Activated effector memory CD4-positive, alpha-beta T cell treated with Interleukin-2 at 50 U/mL for 16 hours (primary cell): ENCODE data around the gene ZNF438.
"Not testable (repeated sequence)": the region's sequence is repeated elsewhere in the genome, so short reads cannot be mapped to it uniquely, and the experiment has no call there.

Experiments
- DNase-seq: peaks from one replicate; pipeline ENCODE4 v3.0.0-alpha.2; 2020

Gene ZNF438

DNA sequence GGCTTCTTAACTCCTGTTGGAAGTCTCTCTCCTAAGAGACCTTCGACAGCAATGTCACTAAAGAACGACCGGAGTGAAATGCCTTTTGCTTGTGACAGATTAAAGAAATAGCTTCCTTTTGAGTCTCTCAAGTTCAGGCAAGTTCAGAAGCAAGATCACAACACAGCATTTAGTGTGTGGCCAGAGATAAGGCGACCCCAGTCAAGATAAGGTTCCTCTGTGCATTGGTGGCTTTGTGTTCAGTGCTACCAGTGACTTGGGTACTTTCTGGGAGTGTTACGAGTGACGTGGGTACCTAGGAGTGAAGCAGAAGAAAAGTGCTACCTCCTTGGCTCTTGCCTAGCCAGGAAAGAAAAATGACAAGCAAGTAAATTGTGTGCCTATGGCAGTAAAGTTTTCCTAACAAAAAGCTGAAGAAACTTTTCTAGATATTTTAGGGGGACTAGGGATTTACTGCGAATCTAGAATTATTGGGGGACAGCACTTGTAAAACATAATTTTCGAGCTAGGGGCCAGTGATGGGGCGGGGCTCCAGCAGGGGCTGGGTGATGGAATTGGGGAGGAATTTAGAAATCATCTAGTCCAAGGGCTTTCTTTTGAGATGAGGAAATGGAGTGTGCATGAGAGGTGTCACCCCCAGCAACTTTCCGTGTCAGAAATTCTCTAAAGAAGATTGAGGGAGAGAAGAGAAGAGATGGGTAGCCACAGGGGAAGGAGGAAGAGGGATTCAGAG, 210.2 kb downstream of the ZNF438 start:
- DNase-seq = no peak

- DNase-seq = no peak
Measured at GRCh38 chr10:30820261-30820991, 211.2 kb downstream of the ZNF438 start.

- DNase-seq = no peak
Measured at GRCh38 chr10:30819341-30820181, 212.1 kb downstream of the ZNF438 start.

GRCh38 chr10:30818854-30819253, 212.8 kb downstream of the ZNF438 start:
- no peak for DNase-seq

- DNase-seq = no peak
Measured at GRCh38 chr10:30818010-30818660, 213.5 kb downstream of the ZNF438 start.

GRCh38 chr10:30817541-30817940, 214.1 kb downstream of the ZNF438 start:
- DNase-seq = no peak

GRCh38 chr10:30816820-30817171, 214.9 kb downstream of the ZNF438 start:
- DNase-seq = no peak

- DNase-seq = no peak
Measured at GRCh38 chr10:30816159-30816819, 215.4 kb downstream of the ZNF438 start.

GRCh38 chr10:30813872-30814481, 217.7 kb downstream of the ZNF438 start:
- no peak for DNase-seq

DNA sequence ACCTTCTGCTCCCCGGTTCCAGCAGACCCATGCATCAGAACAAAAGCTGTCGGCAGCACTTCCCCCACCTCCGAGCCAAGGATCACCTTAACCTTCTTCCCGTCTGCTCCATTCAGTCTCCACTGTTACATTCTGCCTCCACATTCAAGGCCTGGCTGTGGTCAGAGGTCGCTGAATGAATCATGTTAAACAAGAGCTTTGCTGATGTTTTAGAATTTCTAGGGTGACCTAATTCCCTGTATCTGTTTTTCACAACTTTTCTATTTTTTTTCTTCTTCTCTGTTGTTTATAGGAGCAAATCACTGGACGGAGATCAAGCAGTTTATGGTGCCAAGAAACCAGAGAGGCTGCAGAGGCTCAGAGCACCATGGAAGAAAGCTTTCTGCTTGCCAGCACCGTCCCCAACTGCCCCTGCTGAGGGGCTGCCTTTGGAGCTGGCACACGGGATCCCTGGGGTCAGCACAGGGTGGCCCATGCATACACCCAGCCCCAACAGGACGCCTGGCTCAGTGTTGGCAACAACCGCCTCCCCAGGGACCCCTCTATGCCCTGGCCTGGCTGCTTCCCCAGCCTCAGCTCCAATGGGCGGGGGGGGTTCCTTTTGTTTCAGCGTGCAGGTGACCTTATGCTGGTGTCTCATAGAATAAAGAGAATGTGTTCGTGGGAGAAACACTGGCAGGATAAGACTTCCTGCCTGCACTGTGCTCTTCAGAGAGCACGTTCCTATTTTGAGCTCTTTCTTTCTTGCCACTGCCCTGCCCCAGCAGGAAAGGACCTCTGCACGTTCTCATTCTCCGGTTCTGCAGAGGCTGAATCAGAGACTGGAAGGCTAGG, 219.4 kb downstream of the ZNF438 start:
- DNase-seq = no peak

- no peak for DNase-seq
Measured at GRCh38 chr10:30811276-30812017, 220.2 kb downstream of the ZNF438 start.

GRCh38 chr10:30810416-30810815, 221.2 kb downstream of the ZNF438 start:
- no peak for DNase-seq

DNA sequence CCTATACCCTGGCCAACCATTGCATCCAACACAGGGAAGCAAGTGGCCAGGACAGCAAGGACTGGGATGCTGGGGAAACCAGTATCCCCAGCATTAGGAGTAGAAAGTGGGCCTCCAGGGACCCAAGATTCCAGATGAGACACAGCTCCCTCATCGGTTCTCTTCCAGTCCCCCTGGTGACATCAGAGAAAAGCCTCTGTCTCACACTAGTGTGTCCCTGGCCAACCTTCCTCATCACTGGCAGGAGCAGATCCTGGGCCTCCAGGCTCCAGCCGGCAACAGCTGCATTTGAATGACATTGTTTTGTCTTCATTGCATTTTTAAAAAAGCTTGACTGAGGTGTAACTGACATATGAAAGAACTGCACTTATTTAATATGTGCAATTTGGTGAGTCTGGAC, 224.8 kb downstream of the ZNF438 start:
- no peak for DNase-seq

GRCh38 chr10:30805061-30805460, 226.6 kb downstream of the ZNF438 start:
- DNase-seq = no peak

GRCh38 chr10:30804478-30805055, 227.1 kb downstream of the ZNF438 start:
- no peak for DNase-seq

DNA sequence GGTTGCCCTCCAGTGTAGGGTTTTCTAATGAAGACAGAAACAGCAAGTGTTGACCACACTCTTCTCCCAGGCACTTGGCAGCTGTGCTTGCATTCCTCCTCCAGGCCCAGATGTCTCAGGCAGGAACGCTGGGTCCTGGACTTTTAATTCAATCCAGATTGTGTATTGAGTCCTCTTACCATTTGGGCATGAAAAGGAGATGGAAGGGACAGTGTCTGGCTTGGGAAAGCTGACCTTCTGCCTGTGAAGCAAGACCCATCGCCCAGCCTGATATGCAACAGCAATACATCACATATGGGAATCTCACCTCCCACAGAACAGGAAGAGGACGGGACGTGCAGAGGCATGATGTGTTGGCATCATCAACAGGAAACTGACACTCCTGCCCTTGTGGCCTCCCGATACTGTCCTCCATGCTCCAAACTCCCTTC, 227.8 kb downstream of the ZNF438 start:
- DNase-seq = no peak

DNA sequence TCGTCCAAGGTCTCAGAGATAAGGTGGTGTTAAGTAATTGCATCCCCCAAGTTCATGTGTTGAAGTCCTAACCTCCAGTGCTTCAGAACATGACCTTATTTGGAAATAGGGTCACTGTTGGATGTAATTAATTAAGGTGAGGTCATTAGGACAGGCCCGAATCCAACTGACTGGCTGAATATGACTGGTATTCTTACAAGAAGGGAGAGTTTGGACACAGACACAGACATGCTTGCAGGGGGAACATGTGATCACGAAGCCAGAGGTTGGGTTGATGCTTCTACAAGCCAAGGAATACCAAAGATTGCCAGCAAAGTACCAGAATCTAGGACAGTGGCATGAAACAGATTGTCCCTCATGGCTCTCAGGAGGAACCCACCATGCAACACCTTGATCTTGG, 228.6 kb downstream of the ZNF438 start:
- DNase-seq = no peak

DNA sequence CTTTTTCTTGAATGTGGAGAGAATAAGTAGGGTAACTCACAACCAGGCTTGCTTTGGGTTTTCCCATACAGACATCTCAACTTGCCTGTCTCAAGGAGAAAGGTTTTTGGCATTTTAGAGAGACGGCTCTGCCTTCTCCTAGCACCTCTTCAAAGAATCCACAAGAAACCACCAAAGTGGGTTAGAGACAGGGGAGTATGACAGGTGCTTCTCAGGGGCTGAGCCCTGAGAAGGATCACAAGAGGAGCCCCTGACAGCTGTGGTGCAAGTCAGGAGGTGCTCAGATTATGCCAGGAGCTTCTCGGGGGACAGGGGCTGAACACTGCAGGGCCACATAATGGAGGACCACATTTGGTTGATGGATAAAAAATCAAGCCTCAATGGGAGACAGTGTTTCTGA, 231.3 kb downstream of the ZNF438 start:
- no peak for DNase-seq

DNA sequence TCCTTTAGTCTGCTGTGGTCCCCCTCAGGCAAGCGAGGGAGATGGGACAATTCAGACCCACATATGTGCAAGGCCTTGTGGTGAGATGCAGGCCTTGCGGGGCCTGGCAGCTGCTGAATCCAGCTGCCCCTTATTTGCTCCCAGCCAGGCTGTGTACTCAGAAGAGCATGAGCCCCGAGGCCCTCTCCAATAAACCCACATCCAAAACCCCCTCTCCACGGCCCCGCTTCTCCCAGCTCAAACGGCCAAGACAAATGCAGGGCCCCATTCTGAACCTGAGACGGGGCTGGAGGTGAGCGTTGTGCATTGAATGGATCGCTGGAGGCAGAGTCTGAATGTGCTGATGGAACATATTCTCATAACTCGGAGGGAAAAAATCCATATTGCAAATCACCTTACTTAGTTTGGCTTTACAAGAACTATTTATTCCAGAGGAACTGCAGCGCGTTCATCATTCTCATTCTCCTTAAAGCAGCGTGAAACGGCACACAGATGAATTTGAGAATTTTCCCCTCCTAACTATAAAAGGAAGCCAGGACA, 232.9 kb downstream of the ZNF438 start:
- DNase-seq = no peak

GRCh38 chr10:30795024-30795423, 236.6 kb downstream of the ZNF438 start:
- DNase-seq = not testable (repeated sequence)
